Subcutaneous abdominal adipose tissue (tissue), 5 donors: Measurements from ENCODE around the gene SRRT.
A peak's percentile ranks its signal among the peaks of the same experiment; 100 is the strongest.

Experiments used
- H3K27ac ChIP-seq: one replicate; pipeline ENCODE4 v1.7.0; 2013; ENCODE audit warnings: low read depth, mild to moderate bottlenecking, inconsistent platforms, low read length, moderate library complexity
- H3K27me3 ChIP-seq, 5 donors: one replicate each; pipeline ENCODE4 v1.7.0; 2013; ENCODE audit warnings: low read length in 5 of 5, inconsistent platforms in 1 of 5; ENCODE audit not compliant: control insufficient read depth in 5 of 5, insufficient read depth in 4 of 5
- H3K36me3 ChIP-seq, 5 donors: one replicate each; pipeline ENCODE4 v1.7.0; 2013; ENCODE audit warnings: low read length in 5 of 5; ENCODE audit not compliant: control insufficient read depth in 5 of 5, insufficient read depth in 5 of 5
- H3K4me1 ChIP-seq, 5 donors: one replicate each; pipeline ENCODE4 v1.7.0; 2013; ENCODE audit warnings: low read length in 5 of 5, mild to moderate bottlenecking in 3 of 5, moderate library complexity in 1 of 5; ENCODE audit not compliant: control insufficient read depth in 5 of 5, insufficient read depth in 5 of 5
- H3K4me3 ChIP-seq, 5 donors: one replicate each; pipeline ENCODE4 v1.7.0; 2013; ENCODE audit warnings: low read length in 5 of 5, low read depth in 1 of 5
- H3K9ac ChIP-seq, 5 donors: one replicate each; pipeline ENCODE4 v1.7.0; 2013; ENCODE audit warnings: low read length in 5 of 5, mild to moderate bottlenecking in 4 of 5, moderate library complexity in 3 of 5
- H3K9me3 ChIP-seq, 5 donors: one replicate each; pipeline ENCODE4 v1.7.0; 2013; ENCODE audit warnings: low read length in 5 of 5; ENCODE audit not compliant: control insufficient read depth in 5 of 5
- donor health status: healthy.
- donor health status: healthy.
- donor health status: healthy.
- donor health status: healthy.
- donor health status: healthy.

The SRRT gene

GRCh38 chr7:100893910-100894721, 19.2 kb downstream of the SRRT start:
- Histone ChIP-seq H3K4me1 (peaks cover 0 to 49% (median 42%) of the 10 kb centered on the region in 5 donors), H3K9me3 (no peaks in the 10 kb centered on the region), H3K4me3 (no peak overlapping the region), H3K27ac (no peak overlapping the region), H3K36me3 (no peaks in the 10 kb centered on the region), H3K9ac (no peak overlapping the region), H3K27me3 (peaks cover 13 to 44% (median 35%) of the 10 kb centered on the region in 5 donors)

GRCh38 chr7:100894860-100895700, 20.2 kb downstream of the SRRT start:
- H3K9me3 ChIP-seq = no peaks in the 10 kb centered on the region
- peaks cover 13 to 44% (median 35%) of the 10 kb centered on the region in 5 donors for H3K27me3 ChIP-seq
- H3K27ac ChIP-seq = no peak overlapping the region
- H3K36me3 ChIP-seq = no peaks in the 10 kb centered on the region
- H3K4me3 ChIP-seq = peak overlapping the region in 3 of 5 donors; percentile 22 to 51 (median 29)
- H3K9ac ChIP-seq = no peak overlapping the region
- peaks cover 0 to 43% (median 36%) of the 10 kb centered on the region in 5 donors for H3K4me1 ChIP-seq

GRCh38 chr7:100895701-100895955, 20.7 kb downstream of the SRRT start, which contains the start of gene ACHE:
Gene ACHE (minus strand): TSS chr7:100895888. CDS start chr7:100894232, 1,656 bp downstream.
- Histone ChIP-seq H3K4me3 (peak within 1 kb of the TSS; percentile 22 to 59 (median 29)), H3K27ac (no peak within 1 kb of the TSS), H3K9me3 (no peaks in the 10 kb centered on the region), H3K9ac (no peak within 1 kb of the TSS), H3K4me1 (peaks cover 0 to 38% (median 30%) of the 10 kb centered on the region in 5 donors), H3K36me3 (no peaks in the 10 kb centered on the region), H3K27me3 (peaks cover 13 to 46% (median 35%) of the 10 kb centered on the region in 5 donors)

GRCh38 chr7:100895956-100896731, 21.2 kb downstream of the SRRT start:
- no peak overlapping the region for H3K9ac ChIP-seq
- peaks cover 0 to 32% (median 25%) of the 10 kb centered on the region in 5 donors for H3K4me1 ChIP-seq
- H3K9me3 ChIP-seq = no peaks in the 10 kb centered on the region
- no peak overlapping the region for H3K27ac ChIP-seq
- H3K27me3 ChIP-seq = peaks cover 13 to 51% (median 36%) of the 10 kb centered on the region in 5 donors
- H3K36me3 ChIP-seq = no peaks in the 10 kb centered on the region
- H3K4me3 ChIP-seq = peak overlapping the region in 4 of 5 donors; percentile 7 to 59 (median 43)

GRCh38 chr7:100896732-100897608, 22.1 kb downstream of the SRRT start:
- Histone ChIP-seq H3K27ac (no peak overlapping the region), H3K9ac (no peak overlapping the region), H3K9me3 (no peaks in the 10 kb centered on the region), H3K4me3 (peak overlapping the region in 3 of 5 donors; percentile 29 to 59 (median 57)), H3K4me1 (peaks cover 0 to 32% (median 23%) of the 10 kb centered on the region in 5 donors), H3K27me3 (peaks cover 13 to 52% (median 35%) of the 10 kb centered on the region in 5 donors), H3K36me3 (no peaks in the 10 kb centered on the region)

- peaks cover 13 to 48% (median 33%) of the 10 kb centered on the region in 5 donors for H3K27me3 ChIP-seq
- H3K9ac ChIP-seq = no peak overlapping the region
These were observed 23.0 kb downstream of the SRRT start for GRCh38 chr7:100897772-100898454.

GRCh38 chr7:100899432-100899831, 24.5 kb downstream of the SRRT start:
- Histone ChIP-seq H3K4me1 (peaks cover 0 to 28% (median 23%) of the 10 kb centered on the region in 5 donors), H3K36me3 (no peaks in the 10 kb centered on the region), H3K27me3 (peaks cover 10 to 36% (median 24%) of the 10 kb centered on the region in 5 donors)

More at GRCh38 chr7:100897772-100898454, 23.0 kb downstream of the SRRT start:
- no peaks in the 10 kb centered on the region for H3K36me3 ChIP-seq
- H3K4me1 ChIP-seq = peaks cover 0 to 32% (median 23%) of the 10 kb centered on the region in 5 donors
- no peak overlapping the region for H3K27ac ChIP-seq
- no peaks in the 10 kb centered on the region for H3K9me3 ChIP-seq
- no peak overlapping the region for H3K4me3 ChIP-seq

GRCh38 chr7:100900978-100901377, 26.1 kb downstream of the SRRT start:
- H3K36me3 ChIP-seq = no peaks in the 10 kb centered on the region
- peaks cover 0 to 14% (median 11%) of the 10 kb centered on the region in 5 donors for H3K4me1 ChIP-seq
- no peak overlapping the region for H3K4me3 ChIP-seq
- no peaks in the 10 kb centered on the region for H3K9me3 ChIP-seq
- H3K9ac ChIP-seq = no peak overlapping the region
- peaks cover 7 to 27% (median 20%) of the 10 kb centered on the region in 5 donors for H3K27me3 ChIP-seq
- no peak overlapping the region for H3K27ac ChIP-seq

More at GRCh38 chr7:100899432-100899831, 24.5 kb downstream of the SRRT start:
- Histone ChIP-seq H3K9me3 (no peaks in the 10 kb centered on the region), H3K4me3 (no peak overlapping the region), H3K27ac (no peak overlapping the region), H3K9ac (no peak overlapping the region)
